Caco-2 (cell line): Measurements from ENCODE around the gene TRAF2. TPM values are rescaled to one million over a fixed set of nuclear protein-coding genes. Genes with fewer than 3 reads are reported as not detected.

Source experiments
- BruUV-seq: library from RNA; stranded (reverse); fragments of 400-500 nt; replicated peaks from 2 replicates; lab custom pipeline; 2021; lab: Mats Ljungman, UMichigan
- CTCF ChIA-PET: fragments of 300-600 bp; sonication (Branson Sonifier 250); formaldehyde crosslinking; loops from one replicate; lab custom pipeline; 2022; ENCODE audit warnings: antibody characterized with exemption; lab: Charles Lee
- POLR2A ChIA-PET: fragments of 300-600 bp; sonication (Branson Sonifier 250); formaldehyde crosslinking; loops from one replicate; lab custom pipeline; 2022; ENCODE audit warnings: antibody characterized with exemption; lab: Charles Lee
- DNase-seq, 2 experiments: peaks; one replicate each; pipeline versions ENCODE4 v3.0.0 to v3.0.0-alpha.2; 2020 to 2022
- H3K27me3 ChIP-seq: replicated peaks from 2 replicates; pipeline ENCODE4 v1.6.0; 2011; ENCODE audit warnings: low read length; ENCODE audit not compliant: control insufficient read depth, insufficient read depth
- H3K36me3 ChIP-seq: 2 replicates; pipeline ENCODE4 v1.5.1; 2011; ENCODE audit warnings: low read length; ENCODE audit not compliant: control insufficient read depth, insufficient read depth
- H3K4me1 ChIP-seq: fragments of 250-450 bp; sonication (Bioruptor Pico); 2 replicates; pipeline ENCODE4 v1.5.1; 2020; ENCODE audit warnings: mild to moderate bottlenecking
- H3K4me3 ChIP-seq: 2 replicates; pipeline ENCODE4 v1.5.1; 2011; ENCODE audit warnings: low read depth, mild to moderate bottlenecking, control low read depth, low read length
- H3K9me3 ChIP-seq: fragments of 250-450 bp; sonication (Bioruptor Pico); 2 replicates; pipeline ENCODE4 v1.5.1; 2020; ENCODE audit warnings: mild to moderate bottlenecking, moderate library complexity
- H3K27ac Mint-ChIP-seq: one replicate; pipeline ENCODE4 v1.8.0; 2022; ENCODE audit warnings: mixed read lengths; ENCODE audit not compliant: unreplicated experiment
- H3K27me3 Mint-ChIP-seq: one replicate; pipeline ENCODE4 v1.8.0; 2022; ENCODE audit warnings: mixed read lengths; ENCODE audit not compliant: insufficient read depth, unreplicated experiment
- H3K36me3 Mint-ChIP-seq: one replicate; pipeline ENCODE4 v1.8.0; 2022; ENCODE audit warnings: mild to moderate bottlenecking, mixed read lengths; ENCODE audit not compliant: insufficient read depth, unreplicated experiment
- H3K4me1 Mint-ChIP-seq: one replicate; pipeline ENCODE4 v1.8.0; 2022; ENCODE audit warnings: low read depth, mixed read lengths; ENCODE audit not compliant: unreplicated experiment
- H3K4me3 Mint-ChIP-seq: one replicate; pipeline ENCODE4 v1.8.0; 2022; ENCODE audit warnings: mild to moderate bottlenecking, moderate library complexity, mixed read lengths; ENCODE audit not compliant: unreplicated experiment
- H3K9me3 Mint-ChIP-seq: one replicate; pipeline ENCODE4 v1.8.0; 2022; ENCODE audit warnings: mixed read lengths; ENCODE audit not compliant: unreplicated experiment
- intact Hi-C: fragments of 100-400 bp; cut with micrococcal nuclease; formaldehyde crosslinking; loops from one replicate; pipeline ENCODE4 v1.10.0; 2022; ENCODE audit not compliant: unreplicated experiment
- total RNA-seq: library from RNA; stranded (reverse); gene quantifications from 2 replicates; pipeline ENCODE4 v1.2.3, GENCODE V29; 2022
- TF ChIP-seq, protein P1 (sequence below), 2 experiments: fragments of 200-600 bp in 1 of 2; IDR thresholded peaks; 1 replicate in 1 of 2; 2 replicates in 1 of 2; pipeline versions ENCODE4 v1.5.1 to v1.8.0; 2011 to 2022; ENCODE audit warnings: antibody characterized with exemption in 1 of 2, control low read depth in 1 of 2, inconsistent platforms in 1 of 2, low read depth in 1 of 2, low read length in 1 of 2, mild to moderate bottlenecking in 1 of 2, moderate library complexity in 1 of 2; ENCODE audit not compliant: insufficient read depth in 1 of 2, severe bottlenecking in 1 of 2, unreplicated experiment in 1 of 2

TRAF2 gene
- total RNA-seq, 1 experiment from 2014 or later = 41.7 TPM

DNA sequence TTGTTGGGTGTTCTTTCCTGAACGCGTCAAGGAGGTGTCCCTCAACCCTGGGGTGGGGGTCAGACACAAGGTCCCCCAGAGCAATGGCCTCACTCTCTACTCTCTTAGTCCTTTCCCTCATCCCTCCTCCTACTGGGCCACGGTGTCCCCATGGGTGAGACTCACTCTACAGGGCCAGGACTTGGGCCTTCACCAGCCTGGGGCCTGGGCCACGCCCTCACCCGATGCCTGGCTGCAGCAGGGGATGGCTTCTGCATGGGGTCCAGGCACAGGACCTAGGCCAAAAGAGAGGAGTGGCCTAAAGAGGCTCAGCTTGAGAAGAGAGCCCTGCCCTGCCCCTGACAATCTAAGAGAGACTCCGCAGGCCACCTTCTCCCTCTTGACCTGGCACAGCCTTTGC is 71.6 kb downstream of the TRAF2 start:
- Mint-ChIP-seq H3K36me3 (peaks cover 6% of the 10 kb centered on the region), H3K4me1 (no peaks in the 10 kb centered on the region), H3K9me3 (peaks cover 12% of the 10 kb centered on the region), H3K27ac (no peak overlapping the region), H3K27me3 (no peaks in the 10 kb centered on the region), H3K4me3 (no peak overlapping the region)
- Histone ChIP-seq H3K9me3 (no peaks in the 10 kb centered on the region), H3K36me3 (no peaks in the 10 kb centered on the region), H3K4me3 (no peak overlapping the region), H3K4me1 (peaks cover 3% of the 10 kb centered on the region; the same call in 1 of the 2 replicates), H3K27me3 (no peaks in the 10 kb centered on the region)
- ChIA-PET CTCF (no interaction called here), POLR2A (no interaction called here)
- no peak for DNase-seq
- TF ChIP-seq, protein P1, sequence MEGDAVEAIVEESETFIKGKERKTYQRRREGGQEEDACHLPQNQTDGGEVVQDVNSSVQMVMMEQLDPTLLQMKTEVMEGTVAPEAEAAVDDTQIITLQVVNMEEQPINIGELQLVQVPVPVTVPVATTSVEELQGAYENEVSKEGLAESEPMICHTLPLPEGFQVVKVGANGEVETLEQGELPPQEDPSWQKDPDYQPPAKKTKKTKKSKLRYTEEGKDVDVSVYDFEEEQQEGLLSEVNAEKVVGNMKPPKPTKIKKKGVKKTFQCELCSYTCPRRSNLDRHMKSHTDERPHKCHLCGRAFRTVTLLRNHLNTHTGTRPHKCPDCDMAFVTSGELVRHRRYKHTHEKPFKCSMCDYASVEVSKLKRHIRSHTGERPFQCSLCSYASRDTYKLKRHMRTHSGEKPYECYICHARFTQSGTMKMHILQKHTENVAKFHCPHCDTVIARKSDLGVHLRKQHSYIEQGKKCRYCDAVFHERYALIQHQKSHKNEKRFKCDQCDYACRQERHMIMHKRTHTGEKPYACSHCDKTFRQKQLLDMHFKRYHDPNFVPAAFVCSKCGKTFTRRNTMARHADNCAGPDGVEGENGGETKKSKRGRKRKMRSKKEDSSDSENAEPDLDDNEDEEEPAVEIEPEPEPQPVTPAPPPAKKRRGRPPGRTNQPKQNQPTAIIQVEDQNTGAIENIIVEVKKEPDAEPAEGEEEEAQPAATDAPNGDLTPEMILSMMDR (IDR thresholded peaks at IDR 0.05; ENCODE audit: insufficient read depth in 1 of 2, low read depth in 1 of 2, low read length in 1 of 2, severe bottlenecking in 1 of 2, unreplicated experiment in 1 of 2) = no peak
- intact Hi-C loops = no loop called here
- no TSS peak for BruUV-seq

DNA sequence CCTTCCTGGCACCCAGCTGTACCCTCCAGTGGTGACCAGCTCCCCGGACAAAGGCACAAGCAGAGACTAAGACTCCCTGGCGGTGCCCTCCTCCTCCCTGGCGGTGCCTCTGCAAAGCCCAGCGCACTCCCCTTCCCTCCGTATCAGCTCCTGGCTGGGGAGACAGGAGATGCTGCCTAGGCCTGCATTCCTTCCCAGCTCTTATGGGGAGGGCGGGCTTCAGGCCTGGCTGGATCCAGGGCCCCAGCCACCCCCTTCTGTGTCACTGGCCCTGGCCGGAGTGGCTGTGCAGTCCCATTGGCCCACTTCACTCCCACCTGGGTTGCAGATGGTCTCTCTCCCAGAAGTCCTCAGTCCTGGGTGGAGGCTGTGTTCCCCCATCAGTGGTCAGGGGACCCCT is 72.2 kb downstream of the TRAF2 start:
- ChIA-PET POLR2A (no interaction called here), CTCF (no interaction called here)
- Mint-ChIP-seq H3K27ac (no peak overlapping the region), H3K36me3 (peaks cover 6% of the 10 kb centered on the region), H3K9me3 (peaks cover 12% of the 10 kb centered on the region), H3K27me3 (no peaks in the 10 kb centered on the region), H3K4me1 (no peaks in the 10 kb centered on the region), H3K4me3 (no peak overlapping the region)
- Histone ChIP-seq H3K4me3 (no peak overlapping the region), H3K36me3 (no peaks in the 10 kb centered on the region), H3K9me3 (no peaks in the 10 kb centered on the region), H3K4me1 (peaks cover 8% of the 10 kb centered on the region), H3K27me3 (no peaks in the 10 kb centered on the region)
- BruUV-seq = no TSS peak
- intact Hi-C loops = no loop called here
- TF ChIP-seq, protein P1 (IDR thresholded peaks at IDR 0.05; ENCODE audit: insufficient read depth in 1 of 2, low read depth in 1 of 2, low read length in 1 of 2, severe bottlenecking in 1 of 2, unreplicated experiment in 1 of 2) = no peak
- no peak for DNase-seq

DNA sequence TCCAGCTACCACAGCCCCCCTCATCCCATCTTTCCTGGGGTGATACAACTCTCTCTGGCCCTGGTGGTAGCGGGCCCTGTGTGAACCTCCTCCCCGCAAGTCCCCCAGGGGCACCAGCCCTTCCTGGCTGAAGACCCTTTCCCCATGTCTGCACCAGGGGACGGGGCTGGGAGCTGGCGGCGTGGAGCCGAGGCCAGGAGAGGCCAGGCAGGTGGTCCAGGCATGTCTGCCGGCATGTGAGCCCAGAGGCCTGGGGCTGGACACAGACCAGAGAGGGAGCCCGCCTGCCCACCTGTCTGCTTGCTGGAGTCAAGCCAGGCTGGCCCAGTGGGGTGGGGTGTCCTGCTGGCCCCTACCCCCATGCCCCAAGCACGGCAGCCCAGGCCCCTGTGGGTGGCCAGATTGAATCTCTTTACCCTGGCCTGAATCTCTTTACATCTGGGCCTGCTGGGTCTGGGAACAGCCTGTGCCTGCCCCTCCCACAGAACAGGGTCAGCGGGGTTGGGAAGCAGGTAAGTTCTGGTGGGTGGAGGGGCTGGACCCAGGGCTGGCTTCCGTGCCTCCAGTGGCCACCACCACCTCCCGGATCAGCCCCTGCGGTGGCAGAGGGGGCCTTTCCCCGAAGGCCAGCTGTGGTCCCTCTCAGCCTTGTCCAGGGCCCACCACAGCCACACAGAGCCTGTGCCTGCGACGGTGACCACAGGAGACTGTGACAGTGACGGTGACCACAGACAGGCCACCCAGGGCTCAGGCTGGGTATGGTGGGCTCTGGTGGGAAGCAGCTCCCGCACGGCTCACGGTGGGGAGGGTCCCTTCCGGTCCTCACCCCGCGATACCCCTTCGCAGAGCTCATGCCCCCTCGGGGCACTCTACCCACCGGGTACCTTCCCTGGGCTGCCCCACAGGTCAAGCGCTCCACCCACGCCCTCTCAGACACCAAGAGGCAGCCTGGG is 72.9 kb downstream of the TRAF2 start:
- Histone ChIP-seq H3K4me3 (no peak overlapping the region), H3K36me3 (no peaks in the 10 kb centered on the region), H3K27me3 (no peaks in the 10 kb centered on the region), H3K9me3 (no peaks in the 10 kb centered on the region), H3K4me1 (peaks cover 11% of the 10 kb centered on the region)
- H3K4me3 Mint-ChIP-seq = no peak overlapping the region
- H3K4me1 Mint-ChIP-seq = no peaks in the 10 kb centered on the region
- TF ChIP-seq, protein P1 (IDR thresholded peaks at IDR 0.05; ENCODE audit: insufficient read depth in 1 of 2, low read depth in 1 of 2, low read length in 1 of 2, severe bottlenecking in 1 of 2, unreplicated experiment in 1 of 2) = no peak
- no peaks in the 10 kb centered on the region for H3K27me3 Mint-ChIP-seq
- DNase-seq = no peak
- BruUV-seq = no TSS peak
- H3K9me3 Mint-ChIP-seq = peaks cover 12% of the 10 kb centered on the region
- peaks cover 6% of the 10 kb centered on the region for H3K36me3 Mint-ChIP-seq
- intact Hi-C loops = no loop called here
- ChIA-PET POLR2A (no interaction called here), CTCF (interaction anchor here (0.6 kb wide), 3 partner anchors 11 to 623 kb away, joined by 3 to 5 read pairs (median 4); no protein-coding TSS in a partner anchor)
- peak overlapping the region; percentile 35 for H3K27ac Mint-ChIP-seq
